Measurements from ENCODE around the gene SLC7A14.

The SLC7A14 gene

GRCh38 chr3:170482199-170482598, 103.7 kb downstream of the SLC7A14 start:
- peaks cover 2% of the 10 kb centered on the region for H3K27me3 Mint-ChIP-seq
- H3K9me3 Mint-ChIP-seq: no peaks in the 10 kb centered on the region

GRCh38 chr3:170480111-170480510, 105.8 kb downstream of the SLC7A14 start:
- Mint-ChIP-seq H3K9me3 (no peaks in the 10 kb centered on the region), H3K27me3 (peaks cover 5% of the 10 kb centered on the region), H3K4me3 (no peak overlapping the region), H3K27ac (no peak overlapping the region), H3K36me3 (no peaks in the 10 kb centered on the region), H3K4me1 (no peaks in the 10 kb centered on the region)

More at GRCh38 chr3:170482199-170482598, 103.7 kb downstream of the SLC7A14 start:
- no peaks in the 10 kb centered on the region for H3K4me1 Mint-ChIP-seq
- no peaks in the 10 kb centered on the region for H3K36me3 Mint-ChIP-seq
- H3K4me3 Mint-ChIP-seq: no peak overlapping the region
- no peak overlapping the region for H3K27ac Mint-ChIP-seq

- Mint-ChIP-seq H3K9me3 (no peaks in the 10 kb centered on the region), H3K4me1 (no peaks in the 10 kb centered on the region), H3K27me3 (peaks cover 11% of the 10 kb centered on the region), H3K27ac (no peak overlapping the region), H3K36me3 (no peaks in the 10 kb centered on the region), H3K4me3 (no peak overlapping the region)
Measured at GRCh38 chr3:170477395-170477794, 108.5 kb downstream of the SLC7A14 start.

GRCh38 chr3:170476291-170476690, 109.6 kb downstream of the SLC7A14 start:
- peaks cover 13% of the 10 kb centered on the region for H3K27me3 Mint-ChIP-seq
- H3K27ac Mint-ChIP-seq: no peak overlapping the region
- no peaks in the 10 kb centered on the region for H3K4me1 Mint-ChIP-seq
- H3K9me3 Mint-ChIP-seq: no peaks in the 10 kb centered on the region
- no peaks in the 10 kb centered on the region for H3K36me3 Mint-ChIP-seq
- no peak overlapping the region for H3K4me3 Mint-ChIP-seq

- Mint-ChIP-seq H3K27me3 (peaks cover 13% of the 10 kb centered on the region), H3K9me3 (no peaks in the 10 kb centered on the region), H3K4me1 (no peaks in the 10 kb centered on the region), H3K4me3 (no peak overlapping the region), H3K27ac (no peak overlapping the region), H3K36me3 (no peaks in the 10 kb centered on the region)
Measured at GRCh38 chr3:170475092-170475685, 110.7 kb downstream of the SLC7A14 start.

GRCh38 chr3:170473358-170473757, 112.5 kb downstream of the SLC7A14 start:
- Mint-ChIP-seq H3K4me1 (no peaks in the 10 kb centered on the region), H3K9me3 (no peaks in the 10 kb centered on the region), H3K36me3 (no peaks in the 10 kb centered on the region), H3K4me3 (no peak overlapping the region), H3K27ac (no peak overlapping the region), H3K27me3 (peaks cover 11% of the 10 kb centered on the region)

- Mint-ChIP-seq H3K4me1 (no peaks in the 10 kb centered on the region), H3K36me3 (no peaks in the 10 kb centered on the region), H3K4me3 (no peak overlapping the region), H3K9me3 (no peaks in the 10 kb centered on the region), H3K27ac (no peak overlapping the region), H3K27me3 (peaks cover 11% of the 10 kb centered on the region)
Measured at GRCh38 chr3:170471149-170471548, 114.7 kb downstream of the SLC7A14 start.

GRCh38 chr3:170470063-170471016, 115.5 kb downstream of the SLC7A14 start:
- H3K36me3 Mint-ChIP-seq: no peaks in the 10 kb centered on the region

GRCh38 chr3:170469151-170470062, 116.5 kb downstream of the SLC7A14 start:
- Mint-ChIP-seq H3K27ac (no peak overlapping the region), H3K4me1 (no peaks in the 10 kb centered on the region), H3K27me3 (peaks cover 8% of the 10 kb centered on the region), H3K4me3 (no peak overlapping the region), H3K9me3 (no peaks in the 10 kb centered on the region), H3K36me3 (no peaks in the 10 kb centered on the region)

More at GRCh38 chr3:170470063-170471016, 115.5 kb downstream of the SLC7A14 start:
- Mint-ChIP-seq H3K9me3 (no peaks in the 10 kb centered on the region), H3K27ac (no peak overlapping the region), H3K27me3 (peaks cover 11% of the 10 kb centered on the region), H3K4me3 (no peak overlapping the region), H3K4me1 (no peaks in the 10 kb centered on the region)

- no peaks in the 10 kb centered on the region for H3K36me3 Mint-ChIP-seq
- H3K4me3 Mint-ChIP-seq: no peak overlapping the region
- H3K27me3 Mint-ChIP-seq: peaks cover 7% of the 10 kb centered on the region
Measured at GRCh38 chr3:170467571-170468147, 118.2 kb downstream of the SLC7A14 start.

GRCh38 chr3:170467007-170467406, 118.9 kb downstream of the SLC7A14 start:
- Mint-ChIP-seq H3K27me3 (peaks cover 9% of the 10 kb centered on the region), H3K36me3 (no peaks in the 10 kb centered on the region), H3K9me3 (no peaks in the 10 kb centered on the region), H3K4me1 (no peaks in the 10 kb centered on the region), H3K27ac (no peak overlapping the region), H3K4me3 (no peak overlapping the region)

More at GRCh38 chr3:170467571-170468147, 118.2 kb downstream of the SLC7A14 start:
- H3K27ac Mint-ChIP-seq: no peak overlapping the region
- no peaks in the 10 kb centered on the region for H3K9me3 Mint-ChIP-seq
- H3K4me1 Mint-ChIP-seq: no peaks in the 10 kb centered on the region

- Mint-ChIP-seq H3K27me3 (peaks cover 10% of the 10 kb centered on the region), H3K36me3 (no peaks in the 10 kb centered on the region), H3K9me3 (no peaks in the 10 kb centered on the region), H3K4me3 (no peak overlapping the region), H3K4me1 (no peaks in the 10 kb centered on the region), H3K27ac (no peak overlapping the region)
Measured at GRCh38 chr3:170465955-170466354, 119.9 kb downstream of the SLC7A14 start.

- no peak overlapping the region for H3K27ac Mint-ChIP-seq
- peaks cover 11% of the 10 kb centered on the region for H3K27me3 Mint-ChIP-seq
- no peaks in the 10 kb centered on the region for H3K4me1 Mint-ChIP-seq
- no peaks in the 10 kb centered on the region for H3K36me3 Mint-ChIP-seq
- H3K4me3 Mint-ChIP-seq: no peak overlapping the region
- no peaks in the 10 kb centered on the region for H3K9me3 Mint-ChIP-seq
Measured at GRCh38 chr3:170463011-170463410, 122.9 kb downstream of the SLC7A14 start.

GRCh38 chr3:170458285-170458684, 127.6 kb downstream of the SLC7A14 start:
- Mint-ChIP-seq H3K4me1 (no peaks in the 10 kb centered on the region), H3K36me3 (no peaks in the 10 kb centered on the region), H3K27ac (no peak overlapping the region), H3K9me3 (no peaks in the 10 kb centered on the region), H3K4me3 (no peak overlapping the region), H3K27me3 (peaks cover 10% of the 10 kb centered on the region)

- H3K4me1 Mint-ChIP-seq: no peaks in the 10 kb centered on the region
Measured at GRCh38 chr3:170454509-170454908, 131.4 kb downstream of the SLC7A14 start.

More at GRCh38 chr3:170454509-170454908, 131.4 kb downstream of the SLC7A14 start:
- no peaks in the 10 kb centered on the region for H3K9me3 Mint-ChIP-seq
- H3K27me3 Mint-ChIP-seq: peaks cover 3% of the 10 kb centered on the region
- H3K27ac Mint-ChIP-seq: no peak overlapping the region
- no peaks in the 10 kb centered on the region for H3K36me3 Mint-ChIP-seq
- no peak overlapping the region for H3K4me3 Mint-ChIP-seq
